ENCODE data around the gene NTMT2.
"Not testable (repeated sequence)": the region's sequence is repeated elsewhere in the genome, so short reads cannot be mapped to it uniquely, and the experiment has no call there.

NTMT2 gene

GRCh38 chr1:170145770-170146676 lies at the start of gene NTMT2:
Gene NTMT2, plus strand, starts transcription at chr1:170145959. Its CDS starts 149 bp downstream, at chr1:170146108.
- no peak for FAIRE-seq

- FAIRE-seq: no peak
Observed at GRCh38 chr1:170095976-170096748, 49.6 kb upstream of the NTMT2 start.

GRCh38 chr1:170096806-170097340 lies 48.9 kb upstream of the NTMT2 start:
- no peak for FAIRE-seq

- FAIRE-seq: no peak
Observed at GRCh38 chr1:170097449-170097948, 48.3 kb upstream of the NTMT2 start.

GRCh38 chr1:170113140-170113539 lies 32.6 kb upstream of the NTMT2 start:
- FAIRE-seq: not testable (repeated sequence)

- no peak for FAIRE-seq
Observed at GRCh38 chr1:170114906-170115305, 30.9 kb upstream of the NTMT2 start.

- no peak for FAIRE-seq
Observed at GRCh38 chr1:170122366-170122765, 23.4 kb upstream of the NTMT2 start.

GRCh38 chr1:170125269-170125668 lies 20.5 kb upstream of the NTMT2 start:
- no peak for FAIRE-seq

- no peak for FAIRE-seq
Observed at GRCh38 chr1:170126696-170127095, 19.1 kb upstream of the NTMT2 start.

GRCh38 chr1:170131450-170131849 lies 14.3 kb upstream of the NTMT2 start:
- FAIRE-seq: no peak

- FAIRE-seq: no peak
Observed at GRCh38 chr1:170131984-170132383, 13.8 kb upstream of the NTMT2 start.

GRCh38 chr1:170133766-170134495 lies 11.8 kb upstream of the NTMT2 start:
- no peak for FAIRE-seq

- no peak for FAIRE-seq
Observed at GRCh38 chr1:170134521-170134920, 11.2 kb upstream of the NTMT2 start.

GRCh38 chr1:170140371-170140770 lies 5.4 kb upstream of the NTMT2 start:
- no peak for FAIRE-seq

GRCh38 chr1:170145061-170145460 lies 698 bp upstream of the NTMT2 start:
- no peak for FAIRE-seq

- FAIRE-seq: no peak
Observed at GRCh38 chr1:170146720-170147263, 1.0 kb downstream of the NTMT2 start.

GRCh38 chr1:170149241-170149640 lies 3.5 kb downstream of the NTMT2 start:
- FAIRE-seq: no peak

GRCh38 chr1:170150016-170150415 lies 4.3 kb downstream of the NTMT2 start:
- FAIRE-seq: no peak

GRCh38 chr1:170150921-170151320 lies 5.2 kb downstream of the NTMT2 start:
- no peak for FAIRE-seq

- no peak for FAIRE-seq
Observed at GRCh38 chr1:170153417-170153816, 7.7 kb downstream of the NTMT2 start.

GRCh38 chr1:170155055-170155454 lies 9.3 kb downstream of the NTMT2 start:
- FAIRE-seq: no peak

- FAIRE-seq: no peak
Observed at GRCh38 chr1:170156594-170156993, 10.8 kb downstream of the NTMT2 start.
